HepG2 (cell line): ENCODE measurements around the gene SYT7. TPM values are rescaled to one million over a fixed set of nuclear protein-coding genes. Genes with fewer than 3 reads are reported as not detected.

Source experiments
- ARID3A ChIP-seq: IDR thresholded peaks from 2 replicates; pipeline ENCODE4 v1.6.1; 2012; ENCODE audit warnings: low read depth, low read length, improper control_type of control experiment
- ARID4A ChIP-seq: sonication (generic); formaldehyde crosslinking; IDR thresholded peaks from 2 replicates; pipeline ENCODE4 v1.5.0; 2020; ENCODE audit warnings: mild to moderate bottlenecking, missing genetic modification reagents, borderline replicate concordance
- CTCF ChIP-seq: sonication (generic); formaldehyde crosslinking; IDR thresholded peaks from 2 replicates; pipeline ENCODE4 v1.5.0; 2020; ENCODE audit warnings: mild to moderate bottlenecking, missing genetic modification reagents, moderate library complexity
- ERF ChIP-seq: IDR thresholded peaks from 2 replicates; pipeline ENCODE4 v1.6.1; 2018; ENCODE audit warnings: missing biosample characterization, missing genetic modification reagents
- KDM1A ChIP-seq: IDR thresholded peaks from 2 replicates; pipeline ENCODE4 v1.6.1; 2016; ENCODE audit warnings: missing compliant biosample characterization
- PRDM15 ChIP-seq: sonication (generic); formaldehyde crosslinking; IDR thresholded peaks from 2 replicates; pipeline ENCODE4 v1.4.0; 2020; ENCODE audit warnings: missing genetic modification reagents
- RFXANK ChIP-seq: IDR thresholded peaks from 2 replicates; pipeline ENCODE4 v1.6.1; 2016
- SATB2 ChIP-seq: sonication (generic); formaldehyde crosslinking; IDR thresholded peaks from 2 replicates; pipeline ENCODE4 v1.5.0; 2020; ENCODE audit warnings: missing genetic modification reagents
- SRSF1 ChIP-seq: fragments of 200-400 bp; formaldehyde crosslinking; optimal IDR thresholded peaks from 2 replicates; pipeline ENCODE3; 2017; ENCODE audit warnings: mild to moderate bottlenecking, low read depth, low read length, moderate library complexity
- ZEB1 ChIP-seq: IDR thresholded peaks from 2 replicates; pipeline ENCODE4 v1.6.1; 2012; ENCODE audit warnings: mild to moderate bottlenecking, low read depth, inconsistent platforms; ENCODE audit not compliant: insufficient replicate concordance
- ZFP62 ChIP-seq: sonication (generic); formaldehyde crosslinking; IDR thresholded peaks from 2 replicates; pipeline ENCODE4 v1.4.0; 2020; ENCODE audit warnings: missing genetic modification reagents
- ZNF275 ChIP-seq: sonication (generic); formaldehyde crosslinking; IDR thresholded peaks from 2 replicates; pipeline ENCODE4 v1.8.0; 2022; ENCODE audit warnings: missing genetic modification reagents, mild to moderate bottlenecking, inconsistent platforms, borderline replicate concordance
- ZNF282 ChIP-seq: fragments of 450-650 bp; IDR thresholded peaks from 2 replicates; pipeline ENCODE4 v1.6.1; 2018; ENCODE audit not compliant: partially characterized antibody
- ZNF883 ChIP-seq: sonication (generic); formaldehyde crosslinking; IDR thresholded peaks from 2 replicates; pipeline ENCODE4 v1.5.1; 2020; ENCODE audit warnings: mild to moderate bottlenecking, missing genetic modification reagents; ENCODE audit errors: not compliant biosample characterization
- ZNF891 ChIP-seq: sonication (generic); formaldehyde crosslinking; IDR thresholded peaks from 2 replicates; pipeline ENCODE4 v1.5.0; 2020; ENCODE audit warnings: mild to moderate bottlenecking, missing genetic modification reagents
- polyA plus RNA-seq, 8 experiments: library from polyadenylated mRNA; depleted of rRNA in 3 of 8; stranded (reverse) in 7 of 8; unstranded in 1 of 8; fragments of >200 nt; fragmentation: Illumina TruSeq in 4 of 8; extraction: Trizol in 4 of 8; gene quantifications; 2 replicates each; pipeline versions ENCODE4 v1.2.1 to v1.2.3, GENCODE V29; 2011 to 2016; ENCODE audit warnings: low read depth in 4 of 8, missing spikeins in 1 of 8, mixed read lengths in 1 of 8; ENCODE audit not compliant: insufficient read depth in 1 of 8
- total RNA-seq, 5 experiments: library from RNA; depleted of rRNA; stranded (reverse); fragments of >200 nt; fragmentation: Illumina TruSeq; extraction: Trizol; gene quantifications; 2 replicates each; pipeline ENCODE4 v1.2.3, GENCODE V29; 2016; ENCODE audit warnings: low read depth in 1 of 5

SYT7 gene
- total and polyA plus RNA-seq, 2 of the 13 experiments (the other 11 are each of a cell fraction or from before 2014, with no cell fraction given), result 1.4 to 4.4 TPM

- TF ChIP-seq ZNF275 (CRISPR knock-in tag) (peak; percentile 100), PRDM15 (CRISPR knock-in tag) (peak; percentile 93), KDM1A (CRISPR knock-in tag) (peak; percentile 89; the same call in 1 of the 2 replicates), ARID4A (CRISPR knock-in tag) (peak; percentile 100), ARID3A (no peak), CTCF (peak; percentile 69), ZEB1 (no peak), ZNF891 (CRISPR knock-in tag) (peak; percentile 100), SRSF1 (no peak), ZNF282 (no peak), ERF (CRISPR knock-in tag) (peak; percentile 100), ZNF883 (CRISPR knock-in tag) (peak; percentile 100), SATB2 (CRISPR knock-in tag) (peak; percentile 100), ZFP62 (no peak), RFXANK (CRISPR knock-in tag) (peak; percentile 98)
These were observed 13.4 kb downstream of the SYT7 start (continued) for GRCh38 chr11:61567286-61568061.
